Kidney capillary endothelial cell (primary cell): ENCODE results near the gene PRELID2.
"Not testable (repeated sequence)": the region's sequence is repeated elsewhere in the genome, so short reads cannot be mapped to it uniquely, and the experiment has no call there.

ENCODE experiments used
- DNase-seq: peaks from one replicate; pipeline ENCODE4 v3.0.0-alpha.2; 2018; ENCODE audit warnings: low spot score

PRELID2 gene

DNA sequence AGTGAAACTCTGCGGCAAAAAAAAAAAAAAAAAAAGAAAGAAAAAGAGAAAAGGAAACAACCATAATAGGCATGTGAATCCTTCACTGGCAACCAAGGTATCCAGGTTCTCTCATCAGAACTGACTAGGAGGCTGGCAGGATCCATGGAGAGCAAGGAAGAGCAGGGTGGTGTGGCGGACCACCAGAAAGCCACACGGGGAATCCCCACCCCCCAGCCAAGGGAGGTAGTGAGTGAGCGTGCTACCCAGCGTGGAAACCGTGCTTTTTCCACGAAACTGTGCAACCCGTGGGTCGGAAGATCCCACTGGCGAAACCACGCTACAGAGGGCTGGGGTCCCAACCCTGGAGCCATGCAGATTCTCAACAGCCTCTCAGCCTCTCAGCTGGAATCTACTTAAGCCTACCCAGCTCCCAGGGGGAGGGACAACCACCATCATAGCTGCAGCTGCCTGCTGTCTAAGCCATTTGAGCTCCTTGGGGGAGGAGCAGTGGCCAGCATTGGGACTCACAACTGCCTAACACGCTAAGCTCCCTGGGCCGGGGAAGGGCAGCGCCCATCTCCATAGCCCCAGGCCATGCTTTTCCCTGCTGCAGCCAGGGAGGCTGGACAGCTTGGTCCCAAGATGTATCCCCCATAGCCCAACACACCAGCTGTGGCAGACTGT, 91.6 kb downstream of the PRELID2 start:
- DNase-seq = no peak

DNA sequence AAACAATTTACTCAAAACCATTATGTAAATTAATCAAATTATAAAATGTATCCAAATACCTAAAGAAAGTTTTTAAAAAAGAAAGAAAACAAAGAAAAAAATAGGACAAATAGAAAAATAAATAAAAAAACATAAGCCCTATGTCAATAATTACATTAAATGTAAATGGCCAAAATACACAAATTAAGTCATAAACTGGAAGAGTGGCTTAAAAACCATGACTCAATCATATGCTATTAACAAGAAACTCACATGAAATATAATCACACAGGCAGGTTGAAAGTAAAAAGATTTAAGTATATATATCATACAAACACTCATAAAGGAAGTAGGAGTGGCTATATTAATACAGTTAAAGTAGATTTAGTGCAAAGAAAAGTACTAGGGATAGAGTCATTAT, 95.3 kb downstream of the PRELID2 start:
- no peak for DNase-seq

DNA sequence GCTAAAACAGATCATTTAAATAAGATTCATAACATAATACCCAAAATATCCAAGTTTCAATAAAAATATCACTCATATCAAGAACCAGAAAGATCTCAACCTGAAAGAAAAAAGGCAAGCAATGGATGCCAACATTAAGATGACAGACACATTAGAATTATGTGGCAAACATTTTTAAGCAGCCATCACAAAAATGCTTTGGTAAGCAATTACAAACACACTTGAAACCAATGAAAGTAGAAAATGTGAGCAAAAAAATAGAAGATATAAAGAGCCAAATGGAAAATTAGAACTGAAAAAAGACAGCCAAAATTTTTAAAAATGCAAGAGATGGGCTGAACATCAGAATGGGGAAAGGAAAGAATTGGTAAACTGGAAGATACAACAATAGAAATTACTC, 96.9 kb downstream of the PRELID2 start:
- no peak for DNase-seq

DNA sequence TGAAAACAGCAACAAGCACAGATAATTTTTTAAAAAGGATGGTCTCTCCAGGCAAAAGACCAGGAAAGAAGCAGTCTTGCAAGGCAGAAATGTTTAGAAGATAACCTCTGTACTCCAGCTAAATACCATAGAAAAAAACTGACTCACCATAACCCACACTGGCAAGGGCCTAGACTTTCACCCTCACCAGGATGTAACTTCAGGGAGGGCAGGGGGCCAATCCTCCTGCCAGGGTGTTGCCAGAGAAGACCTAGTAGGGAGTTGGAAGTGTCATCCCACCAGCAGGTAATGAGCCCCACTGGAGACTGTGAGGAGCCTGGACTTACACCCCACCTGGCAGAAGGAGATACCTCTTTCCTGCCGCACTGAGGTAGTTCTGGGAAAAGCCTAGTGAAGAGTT, 97.6 kb downstream of the PRELID2 start:
- DNase-seq = no peak

DNA sequence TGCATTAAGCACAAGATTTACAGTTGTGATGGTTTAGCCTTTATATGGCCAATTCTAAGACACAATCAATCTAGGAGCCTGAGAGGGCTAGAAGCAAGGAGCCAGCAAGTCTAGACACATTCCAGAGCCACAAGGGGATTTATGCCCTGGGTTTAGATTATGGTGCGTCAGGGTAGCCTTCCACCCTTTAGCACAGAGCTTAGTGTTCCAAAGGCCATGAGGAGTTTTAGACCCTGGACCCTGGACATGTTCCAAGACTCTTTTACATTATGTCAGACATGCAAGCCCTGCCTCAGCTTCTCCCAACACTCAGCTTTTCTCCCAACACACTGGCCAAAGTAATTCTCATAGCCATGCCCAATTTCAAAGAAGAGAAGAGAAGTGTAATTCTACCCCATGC, 105.2 kb downstream of the PRELID2 start:
- not testable (repeated sequence) for DNase-seq

DNA sequence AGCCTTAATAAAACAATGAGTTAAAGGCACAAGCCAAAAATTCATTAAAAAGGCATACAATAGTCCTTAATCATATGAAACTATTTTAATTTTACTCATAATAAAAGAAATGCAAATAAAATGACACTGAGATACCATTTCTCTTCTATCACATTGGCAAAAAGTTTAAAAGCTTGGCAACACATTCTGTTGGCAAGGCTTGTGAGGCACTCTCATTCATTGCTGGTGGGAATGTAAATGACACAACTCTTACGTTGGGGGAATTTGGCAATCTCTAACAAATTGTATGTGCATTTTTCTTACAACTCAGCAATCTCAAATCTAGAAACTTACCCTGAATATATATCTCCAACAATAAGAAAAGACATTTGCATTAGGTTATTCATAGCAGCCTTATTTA, 111.6 kb downstream of the PRELID2 start:
- no peak for DNase-seq

DNA sequence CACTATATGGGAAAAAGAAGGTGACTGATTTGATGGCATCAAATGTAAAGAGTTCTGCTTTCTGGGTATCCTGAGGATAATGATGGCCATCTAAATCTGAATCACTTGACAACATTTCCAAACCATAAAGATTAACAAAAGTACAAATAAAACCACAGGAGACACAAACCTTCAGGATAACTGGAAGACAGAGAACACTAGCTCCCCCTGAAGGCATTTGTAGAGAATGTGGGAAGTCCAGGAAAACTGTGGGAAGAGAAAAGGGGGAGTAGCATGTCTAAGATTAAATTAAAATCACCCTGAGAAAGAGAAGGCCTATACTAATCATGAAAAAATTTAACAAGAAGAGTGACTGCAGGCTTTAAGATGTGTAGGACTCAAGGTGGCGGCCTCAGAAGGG, 116.2 kb downstream of the PRELID2 start:
- DNase-seq = no peak

DNA sequence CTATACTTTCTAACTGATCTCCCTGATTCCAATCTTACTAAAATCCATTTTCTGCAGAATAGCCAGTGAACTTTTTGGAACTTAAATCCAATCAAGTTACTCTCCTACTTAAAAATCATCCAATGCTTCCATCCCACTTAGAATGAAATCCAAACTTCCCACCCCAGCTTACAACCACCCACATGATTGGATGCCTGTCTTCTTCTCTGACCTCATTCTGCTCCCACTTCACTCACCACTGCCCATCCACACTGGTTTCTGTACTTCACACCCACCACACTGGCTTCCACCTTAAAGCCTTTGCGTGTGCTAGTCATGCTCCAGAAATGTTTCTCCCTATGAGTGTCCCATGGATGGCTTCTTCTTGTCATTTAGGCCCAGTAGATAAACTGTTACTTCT, 119.7 kb downstream of the PRELID2 start:
- no peak for DNase-seq

DNA sequence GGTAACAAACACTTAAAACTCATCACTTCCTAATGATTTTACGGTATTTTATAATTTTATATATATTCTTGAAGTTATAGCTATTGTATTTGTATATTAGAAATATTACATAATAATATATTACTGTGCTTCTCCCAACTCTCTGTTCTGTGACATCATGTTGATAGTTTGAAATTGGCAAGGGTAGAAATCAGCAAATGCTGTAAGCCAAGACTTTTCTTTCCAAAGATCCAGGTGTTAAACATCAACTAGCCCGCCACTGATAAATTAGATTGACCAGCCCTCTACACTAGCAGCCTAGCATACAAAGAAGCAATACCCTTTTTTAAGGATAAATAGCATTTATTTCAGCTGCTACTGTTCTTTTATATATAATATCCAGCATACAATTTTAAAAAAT, 122.9 kb downstream of the PRELID2 start:
- no peak for DNase-seq

DNA sequence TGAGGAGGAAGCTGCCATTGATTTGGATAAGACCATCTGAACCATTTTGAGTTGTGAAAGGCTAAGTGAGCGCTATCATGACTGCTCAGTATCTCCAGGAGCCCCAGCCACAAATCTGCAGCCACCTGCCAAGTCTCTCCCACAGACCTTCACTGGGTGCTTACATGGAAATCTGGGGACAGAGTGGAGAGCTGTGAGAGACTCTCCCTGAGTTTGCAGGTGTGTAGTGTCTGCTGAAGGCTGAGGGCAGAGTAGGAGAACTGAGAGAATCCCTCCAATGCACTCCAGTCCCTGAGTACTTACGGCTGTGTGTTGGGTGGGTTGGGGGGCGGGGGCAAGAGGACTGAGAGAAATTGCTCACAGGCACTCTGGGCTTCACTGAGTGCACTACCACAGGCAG, 123.7 kb downstream of the PRELID2 start:
- no peak for DNase-seq
